Activated T-helper 1 cell treated with anti-CD3 and anti-CD28 coated beads, Interleukin-12 subunit alpha, Interleukin-12 subunit beta, Interleukin-2, Interleukin-4 antibody, amounts not matched to agents 30 ng/mL and 10 ng/mL and 1 ng/mL, durations not matched to agents 14 hours and 24 hours and 36 hours (primary cell): ENCODE measurements around the gene HOPX. TPM values are rescaled to one million over a fixed set of nuclear protein-coding genes. Genes with fewer than 3 reads are reported as not detected.
"Not testable (repeated sequence)": the region's sequence is repeated elsewhere in the genome, so short reads cannot be mapped to it uniquely, and the experiment has no call there.

Experiments used
- DNase-seq: peaks from one replicate; pipeline ENCODE4 v3.0.0; 2021; ENCODE audit warnings: low spot score
- H3K27ac Mint-ChIP-seq: one replicate; pipeline ENCODE4 v1.8.0; 2021; ENCODE audit warnings: mild to moderate bottlenecking, mixed read lengths
- H3K27me3 Mint-ChIP-seq: one replicate; pipeline ENCODE4 v1.8.0; 2022; ENCODE audit warnings: mild to moderate bottlenecking, moderate library complexity, mixed read lengths; ENCODE audit not compliant: insufficient read depth
- H3K36me3 Mint-ChIP-seq: one replicate; pipeline ENCODE4 v1.8.0; 2021; ENCODE audit warnings: low read depth, mixed read lengths
- H3K4me1 Mint-ChIP-seq: one replicate; pipeline ENCODE4 v1.8.0; 2021; ENCODE audit warnings: low read depth, mixed read lengths
- H3K4me3 Mint-ChIP-seq: one replicate; pipeline ENCODE4 v1.8.0; 2021; ENCODE audit warnings: mild to moderate bottlenecking, moderate library complexity, mixed read lengths
- H3K9me3 Mint-ChIP-seq: one replicate; pipeline ENCODE4 v1.8.0; 2021; ENCODE audit warnings: mixed read lengths
- intact Hi-C: fragments of 100-400 bp; cut with micrococcal nuclease; formaldehyde crosslinking; loops from one replicate; pipeline ENCODE4 v1.15.1; 2024
- total RNA-seq: library from RNA; stranded (reverse); gene quantifications from 2 replicates; pipeline ENCODE4 v1.2.3, GENCODE V29; 2022

HOPX gene
- total RNA-seq, 1 donor from 2014 or later = 121 TPM

DNA sequence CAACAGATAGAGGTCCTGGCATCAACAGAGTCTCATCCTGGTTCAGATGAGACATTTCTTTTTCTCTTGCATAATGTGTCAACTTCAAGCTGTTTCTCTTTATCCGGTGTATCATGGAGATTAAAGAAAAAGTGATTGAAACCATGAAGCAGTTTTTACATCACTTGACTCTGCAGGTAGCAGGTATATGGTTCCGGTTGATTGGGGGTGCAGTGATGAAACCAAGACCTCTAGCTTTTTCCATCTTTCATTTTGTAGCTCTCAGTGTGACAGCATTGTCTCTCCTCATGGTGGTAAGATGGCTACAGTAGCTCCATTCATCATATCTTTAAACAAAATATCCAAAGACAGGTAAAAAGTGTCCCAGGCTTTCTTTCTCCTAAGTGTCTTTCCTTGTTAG is 2.4 kb upstream of the HOPX start:
- Mint-ChIP-seq H3K36me3 (no peaks in the 10 kb centered on the region), H3K4me1 (peaks cover 41% of the 10 kb centered on the region), H3K9me3 (no peaks in the 10 kb centered on the region), H3K27me3 (peaks cover 58% of the 10 kb centered on the region), H3K27ac (no peak overlapping the region), H3K4me3 (no peak overlapping the region)
- no peak for DNase-seq
- intact Hi-C loops = loop anchor here (5.0 kb wide), 1 partner anchor 106 kb away; no protein-coding TSS in a partner anchor

GRCh38 chr4:56681853-56682525 is 893 bp upstream of the HOPX start:
- H3K27ac Mint-ChIP-seq = peak overlapping the region; percentile 5
- peaks cover 41% of the 10 kb centered on the region for H3K4me1 Mint-ChIP-seq
- no peaks in the 10 kb centered on the region for H3K36me3 Mint-ChIP-seq
- intact Hi-C loops = loop anchor here (1.0 to 5.0 kb wide), 8 partner anchors 26 to 136 kb away; no protein-coding TSS in a partner anchor
- H3K4me3 Mint-ChIP-seq = peak overlapping the region; percentile 57
- no peaks in the 10 kb centered on the region for H3K9me3 Mint-ChIP-seq
- peaks cover 62% of the 10 kb centered on the region for H3K27me3 Mint-ChIP-seq
- DNase-seq = no peak

DNA sequence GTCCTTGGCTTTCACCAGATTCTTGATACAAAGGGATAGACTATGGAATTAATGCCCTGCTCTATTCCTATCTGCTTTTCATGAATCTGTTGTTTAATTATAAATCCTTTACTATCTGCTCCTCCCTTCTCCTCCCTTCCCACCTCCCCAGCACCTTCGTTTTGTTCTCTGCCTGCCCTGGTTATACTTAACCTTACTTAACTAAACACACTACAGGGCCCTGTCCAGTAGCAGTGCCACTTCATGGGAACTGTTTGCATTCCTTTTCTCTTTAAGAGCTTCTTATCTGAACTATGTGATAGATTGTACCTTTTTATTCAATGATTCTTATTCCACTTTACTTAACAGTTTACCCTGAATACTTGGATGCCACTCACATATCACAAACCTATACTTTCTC is 830 bp downstream of the HOPX start:
- Mint-ChIP-seq H3K4me3 (no peak overlapping the region), H3K9me3 (no peaks in the 10 kb centered on the region)

DNA sequence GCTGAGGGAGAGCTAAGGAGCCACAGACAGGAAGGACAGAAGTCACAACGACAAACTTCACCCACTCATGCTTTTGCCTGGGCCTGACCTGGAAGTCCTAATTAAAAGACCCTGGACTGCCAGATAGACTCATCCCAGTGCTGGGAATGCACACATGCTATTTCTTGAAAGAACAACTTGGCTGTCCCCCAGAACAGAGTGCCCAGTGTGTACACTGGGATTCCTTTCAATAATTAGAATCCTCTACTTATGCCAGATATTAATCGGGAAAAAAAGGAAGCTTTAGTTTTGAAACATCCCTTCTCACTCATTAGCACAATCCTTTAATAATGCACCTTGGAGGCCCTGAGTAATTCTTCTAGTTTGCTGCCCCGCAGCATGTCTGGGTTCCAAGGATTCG is 3.4 kb downstream of the HOPX start:
- H3K4me1 Mint-ChIP-seq = peaks cover 25% of the 10 kb centered on the region
- peaks cover 49% of the 10 kb centered on the region for H3K27me3 Mint-ChIP-seq
- H3K9me3 Mint-ChIP-seq = no peaks in the 10 kb centered on the region
- no peaks in the 10 kb centered on the region for H3K36me3 Mint-ChIP-seq
- H3K27ac Mint-ChIP-seq = no peak overlapping the region
- intact Hi-C loops = no loop called here
- H3K4me3 Mint-ChIP-seq = no peak overlapping the region
- DNase-seq = no peak

More for the DNA sequence above, 830 bp downstream of the HOPX start:
- intact Hi-C loops = loop anchor here (5.0 kb wide), 1 partner anchor 103 kb away; no protein-coding TSS in a partner anchor
- Mint-ChIP-seq H3K27ac (no peak overlapping the region), H3K36me3 (no peaks in the 10 kb centered on the region), H3K27me3 (peaks cover 65% of the 10 kb centered on the region), H3K4me1 (peaks cover 41% of the 10 kb centered on the region)
- no peak for DNase-seq

GRCh38 chr4:56674984-56675383 is 6.1 kb downstream of the HOPX start:
- no peak overlapping the region for H3K27ac Mint-ChIP-seq
- peaks cover 2% of the 10 kb centered on the region for H3K4me1 Mint-ChIP-seq
- no peaks in the 10 kb centered on the region for H3K9me3 Mint-ChIP-seq
- peaks cover 32% of the 10 kb centered on the region for H3K27me3 Mint-ChIP-seq
- no peaks in the 10 kb centered on the region for H3K36me3 Mint-ChIP-seq
- no peak overlapping the region for H3K4me3 Mint-ChIP-seq
- intact Hi-C loops = no loop called here
- DNase-seq = no peak

DNA sequence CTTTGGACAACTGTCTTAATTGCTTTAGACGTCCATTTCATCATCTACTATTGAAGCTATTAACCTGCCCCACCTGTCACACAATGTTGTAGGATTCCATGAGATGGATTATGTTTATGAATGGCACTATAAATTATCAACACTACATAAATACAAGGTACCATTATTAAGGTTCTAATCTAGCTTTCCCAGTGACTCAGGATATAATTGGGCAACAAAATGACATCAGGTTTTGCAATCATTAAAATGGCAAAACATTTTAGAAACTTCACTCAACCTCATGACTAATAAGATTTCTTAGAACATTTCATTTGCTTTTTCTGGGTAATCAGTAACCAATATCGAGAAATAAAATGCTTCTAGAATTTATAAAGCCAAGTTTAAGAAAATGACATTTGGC is 9.2 kb downstream of the HOPX start:
- Mint-ChIP-seq H3K4me1 (no peaks in the 10 kb centered on the region), H3K9me3 (peaks cover 6% of the 10 kb centered on the region), H3K4me3 (no peak overlapping the region), H3K27ac (no peak overlapping the region), H3K27me3 (peaks cover 18% of the 10 kb centered on the region), H3K36me3 (no peaks in the 10 kb centered on the region)
- no peak for DNase-seq
- intact Hi-C loops = no loop called here

DNA sequence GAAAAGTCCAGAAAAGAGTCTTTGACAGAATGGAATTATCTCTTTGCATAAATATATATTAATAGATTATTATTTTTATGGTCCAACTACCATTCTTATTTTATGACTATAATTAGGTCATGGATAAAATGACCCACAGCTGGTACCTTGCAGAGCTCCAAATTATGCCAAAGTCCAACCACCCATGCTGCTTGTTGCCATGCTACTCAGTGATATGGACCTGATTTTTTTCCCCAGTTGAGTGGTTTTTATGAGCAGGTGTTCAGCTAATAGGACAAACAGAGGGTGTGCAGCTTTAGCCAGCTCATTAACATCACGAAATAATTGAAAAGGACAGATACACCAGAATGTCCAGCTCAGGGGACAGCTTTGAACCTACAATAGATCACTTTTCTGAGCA is 9.7 kb downstream of the HOPX start:
- Mint-ChIP-seq H3K4me1 (no peaks in the 10 kb centered on the region), H3K36me3 (no peaks in the 10 kb centered on the region), H3K9me3 (peaks cover 6% of the 10 kb centered on the region), H3K4me3 (no peak overlapping the region), H3K27me3 (peaks cover 14% of the 10 kb centered on the region), H3K27ac (no peak overlapping the region)
- no peak for DNase-seq
- intact Hi-C loops = no loop called here

DNA sequence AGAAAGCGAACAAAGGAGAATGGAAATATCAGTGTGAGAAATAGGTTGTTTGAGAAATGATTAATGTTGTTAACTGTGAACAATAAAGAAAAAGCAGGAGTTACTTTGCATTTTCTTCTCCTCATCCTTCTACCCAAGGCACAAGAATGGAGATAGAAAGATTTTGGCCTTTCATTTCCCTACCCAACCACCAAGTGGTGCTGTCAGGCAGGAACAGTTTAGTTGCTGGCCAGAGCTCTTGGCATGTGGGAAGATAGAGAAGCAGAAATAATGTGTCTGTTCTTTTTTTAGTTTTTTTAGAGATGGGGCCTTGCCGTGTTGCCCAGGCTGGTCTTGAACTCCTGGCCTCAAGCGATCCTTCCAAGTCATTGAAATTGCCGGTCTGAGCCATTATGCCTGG is 12.8 kb downstream of the HOPX start:
- no peaks in the 10 kb centered on the region for H3K4me1 Mint-ChIP-seq
- H3K9me3 Mint-ChIP-seq = peaks cover 6% of the 10 kb centered on the region
- no peak overlapping the region for H3K27ac Mint-ChIP-seq
- no peak for DNase-seq
- H3K4me3 Mint-ChIP-seq = no peak overlapping the region
- peaks cover 29% of the 10 kb centered on the region for H3K27me3 Mint-ChIP-seq
- H3K36me3 Mint-ChIP-seq = no peaks in the 10 kb centered on the region
- intact Hi-C loops = loop anchor here (1.0 kb wide), 2 partner anchors 132 to 168 kb away; no protein-coding TSS in a partner anchor

GRCh38 chr4:56667396-56667795 is 13.7 kb downstream of the HOPX start:
- H3K36me3 Mint-ChIP-seq, H3K4me1 Mint-ChIP-seq, H3K4me3 Mint-ChIP-seq, DNase-seq, H3K9me3 Mint-ChIP-seq, H3K27ac Mint-ChIP-seq, intact Hi-C loops: not testable (repeated sequence)
- H3K27me3 Mint-ChIP-seq = peaks cover 34% of the 10 kb centered on the region

- H3K36me3 Mint-ChIP-seq = peaks cover 1% of the 10 kb centered on the region
- H3K27me3 Mint-ChIP-seq = peaks cover 32% of the 10 kb centered on the region
- H3K9me3 Mint-ChIP-seq = peaks cover 6% of the 10 kb centered on the region
- intact Hi-C loops = no loop called here
- no peak overlapping the region for H3K27ac Mint-ChIP-seq
- H3K4me3 Mint-ChIP-seq = no peak overlapping the region
- no peak for DNase-seq
- H3K4me1 Mint-ChIP-seq = no peaks in the 10 kb centered on the region
Measured at GRCh38 chr4:56666279-56666678, 14.8 kb downstream of the HOPX start.

- no peak overlapping the region for H3K27ac Mint-ChIP-seq
- peaks cover 34% of the 10 kb centered on the region for H3K27me3 Mint-ChIP-seq
- H3K4me3 Mint-ChIP-seq = no peak overlapping the region
- peaks cover 6% of the 10 kb centered on the region for H3K9me3 Mint-ChIP-seq
- intact Hi-C loops = no loop called here
- peaks cover 1% of the 10 kb centered on the region for H3K36me3 Mint-ChIP-seq
- no peaks in the 10 kb centered on the region for H3K4me1 Mint-ChIP-seq
- DNase-seq = no peak
Measured at GRCh38 chr4:56665781-56666180, 15.3 kb downstream of the HOPX start.

GRCh38 chr4:56662782-56663468 is 18.2 kb downstream of the HOPX start:
- intact Hi-C loops = no loop called here
- Mint-ChIP-seq H3K9me3 (no peaks in the 10 kb centered on the region), H3K4me3 (no peak overlapping the region), H3K36me3 (peaks cover 1% of the 10 kb centered on the region), H3K27me3 (peaks cover 48% of the 10 kb centered on the region), H3K27ac (no peak overlapping the region), H3K4me1 (peaks cover 5% of the 10 kb centered on the region)
- DNase-seq = no peak

DNA sequence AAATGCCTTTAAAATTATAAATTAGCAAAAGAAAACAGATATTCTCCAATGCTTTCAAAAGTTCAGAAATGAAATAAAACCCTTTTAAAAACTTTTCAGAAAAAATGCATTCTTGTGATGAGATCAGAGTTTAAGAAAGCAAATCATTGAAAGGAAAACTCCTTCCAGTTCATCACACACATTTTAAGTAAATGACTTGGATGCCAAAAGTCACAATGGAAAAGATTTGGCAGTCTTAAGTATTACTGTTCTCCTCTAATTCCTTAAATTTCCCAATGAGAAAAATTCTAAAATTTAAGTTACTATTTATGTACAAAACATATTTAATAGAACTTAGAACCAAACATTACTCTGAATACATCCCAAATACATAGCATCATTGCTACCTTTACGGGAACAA is 21.1 kb downstream of the HOPX start:
- no peak overlapping the region for H3K4me3 Mint-ChIP-seq
- peaks cover 24% of the 10 kb centered on the region for H3K4me1 Mint-ChIP-seq
- peaks cover 45% of the 10 kb centered on the region for H3K27me3 Mint-ChIP-seq
- H3K9me3 Mint-ChIP-seq = no peaks in the 10 kb centered on the region
- intact Hi-C loops = loop anchor here (5.0 kb wide), 1 partner anchor 317 kb away; the partner anchor contains the start of genes NOA1 and POLR2B
- peaks cover 1% of the 10 kb centered on the region for H3K36me3 Mint-ChIP-seq
- H3K27ac Mint-ChIP-seq = no peak overlapping the region
- DNase-seq = no peak
